IMR-90 (cell line): ENCODE measurements around the gene MTHFD2L. TPM values are rescaled to one million over a fixed set of nuclear protein-coding genes. Genes with fewer than 3 reads are reported as not detected.

Experiments used
- ATAC-seq: fragments of 200-7000 bp; cut with Tn5 transposase; 2 replicates; pipeline ENCODE4 v1.9.1; 2020; ENCODE audit warnings: low read depth, mild to moderate bottlenecking, moderate library complexity
- BruUV-seq: library from RNA; stranded (reverse); fragments of 400-500 nt; replicated peaks from 2 replicates; lab custom pipeline; 2021; lab: Mats Ljungman, UMichigan
- CTCF ChIA-PET: fragments of 300-600 bp; formaldehyde crosslinking; extraction: SDS; loops from one replicate; lab custom pipeline; 2021; ENCODE audit warnings: antibody characterized with exemption; lab: Yijun Ruan, JAX
- POLR2A ChIA-PET: fragments of 300-600 bp; sonication (Branson Sonifier 250); formaldehyde crosslinking; loops from one replicate; lab custom pipeline; 2022; ENCODE audit warnings: antibody characterized with exemption; ENCODE audit not compliant: unreplicated experiment; lab: Charles Lee
- DNase-seq: peaks from one replicate; pipeline ENCODE4 v3.0.0; 2013
- H2AFZ ChIP-seq: replicated peaks from 2 replicates; pipeline ENCODE3; 2013; ENCODE audit warnings: low read length, mild to moderate bottlenecking; ENCODE audit not compliant: poor library complexity
- H2AK5ac ChIP-seq: 2 replicates; pipeline ENCODE4 v1.6.1; 2013; ENCODE audit warnings: low read depth, low read length, inconsistent platforms
- H2AK9ac ChIP-seq: replicated peaks from 2 replicates; pipeline ENCODE3; 2013; ENCODE audit warnings: mild to moderate bottlenecking, low read depth, low read length, moderate library complexity; ENCODE audit not compliant: poor library complexity
- H2BK120ac ChIP-seq: 2 replicates; pipeline ENCODE4 v1.6.1; 2013; ENCODE audit warnings: low read depth, low read length, inconsistent platforms
- H2BK15ac ChIP-seq: 3 replicates; pipeline ENCODE4 v1.6.1; 2013; ENCODE audit warnings: low read depth, low read length, inconsistent platforms
- H2BK20ac ChIP-seq: 2 replicates; pipeline ENCODE4 v1.6.1; 2013; ENCODE audit warnings: low read depth, mild to moderate bottlenecking, inconsistent platforms, low read length, moderate library complexity
- H2BK5ac ChIP-seq: 2 replicates; pipeline ENCODE4 v1.6.1; 2013; ENCODE audit warnings: mild to moderate bottlenecking, low read depth, low read length, inconsistent platforms; ENCODE audit not compliant: poor library complexity, severe bottlenecking
- H3K14ac ChIP-seq: replicated peaks from 2 replicates; pipeline ENCODE4 v1.6.1; 2013; ENCODE audit warnings: low read depth, low read length, inconsistent platforms
- H3K18ac ChIP-seq: 2 replicates; pipeline ENCODE4 v1.6.1; 2013; ENCODE audit warnings: low read depth, low read length, control low read depth
- H3K23ac ChIP-seq: 2 replicates; pipeline ENCODE4 v1.6.1; 2013; ENCODE audit warnings: low read depth, low read length, inconsistent platforms
- H3K27ac ChIP-seq: 2 replicates; pipeline ENCODE4 v1.5.1; 2013; ENCODE audit warnings: mild to moderate bottlenecking, control low read depth, low read length; ENCODE audit not compliant: insufficient read depth
- H3K27me3 ChIP-seq: 2 replicates; pipeline ENCODE4 v1.6.1; 2013; ENCODE audit warnings: low read length; ENCODE audit not compliant: control insufficient read depth, insufficient read depth
- H3K36me3 ChIP-seq: 2 replicates; pipeline ENCODE4 v1.6.1; 2013; ENCODE audit warnings: low read length, mixed read lengths; ENCODE audit not compliant: control insufficient read depth, insufficient read depth
- H3K4ac ChIP-seq: 2 replicates; pipeline ENCODE4 v1.6.1; 2013; ENCODE audit warnings: low read depth, low read length, inconsistent platforms
- H3K4me1 ChIP-seq: 2 replicates; pipeline ENCODE4 v1.6.1; 2013; ENCODE audit warnings: low read length, mixed read lengths; ENCODE audit not compliant: control insufficient read depth, insufficient read depth
- H3K4me2 ChIP-seq: 2 replicates; pipeline ENCODE4 v1.6.1; 2013; ENCODE audit warnings: low read depth, mild to moderate bottlenecking, control low read depth, low read length, moderate library complexity
- H3K4me3 ChIP-seq: 2 replicates; pipeline ENCODE4 v1.5.1; 2013; ENCODE audit warnings: low read depth, mild to moderate bottlenecking, control low read depth, low read length, moderate library complexity; ENCODE audit not compliant: insufficient read depth
- H3K56ac ChIP-seq: 2 replicates; pipeline ENCODE4 v1.6.1; 2013; ENCODE audit warnings: low read length, inconsistent platforms; ENCODE audit not compliant: insufficient read depth; ENCODE audit errors: extremely low read depth
- H3K79me1 ChIP-seq, 2 experiments: 2 replicates each; pipeline ENCODE4 v1.6.1; 2013; ENCODE audit warnings: low read length in 2 of 2, inconsistent platforms in 1 of 2, low read depth in 1 of 2
- H3K9ac ChIP-seq: 2 replicates; pipeline ENCODE4 v1.6.1; 2013; ENCODE audit warnings: low read depth, low read length, control low read depth
- H3K9me1 ChIP-seq: 2 replicates; pipeline ENCODE4 v1.6.1; 2013; ENCODE audit warnings: low read length, inconsistent platforms; ENCODE audit not compliant: insufficient read depth
- H3K9me3 ChIP-seq: 2 replicates; pipeline ENCODE4 v1.6.1; 2013; ENCODE audit warnings: low read length; ENCODE audit not compliant: control insufficient read depth, insufficient read depth
- H4K20me1 ChIP-seq: 2 replicates; pipeline ENCODE4 v1.6.1; 2013; ENCODE audit warnings: low read length, inconsistent platforms; ENCODE audit not compliant: insufficient read depth
- H4K5ac ChIP-seq: 2 replicates; pipeline ENCODE4 v1.6.1; 2013; ENCODE audit warnings: mild to moderate bottlenecking, low read depth, low read length, control low read depth
- H4K8ac ChIP-seq, 2 experiments: 2 replicates each; pipeline ENCODE4 v1.6.1; 2013; ENCODE audit warnings: low read depth in 2 of 2, low read length in 2 of 2, control low read depth in 1 of 2, inconsistent platforms in 1 of 2
- H4K91ac ChIP-seq: 2 replicates; pipeline ENCODE4 v1.6.1; 2013; ENCODE audit warnings: low read depth, low read length, inconsistent platforms; ENCODE audit not compliant: insufficient read depth
- CTCF ChIP-seq: conservative IDR thresholded peaks from 2 replicates; pipeline ENCODE4 v1.5.1; 2012; ENCODE audit warnings: mild to moderate bottlenecking, low read depth, low read length, improper control_type of control experiment
- MAFK ChIP-seq: IDR thresholded peaks from 2 replicates; pipeline ENCODE4 v1.6.1; 2012; ENCODE audit warnings: low read depth, low read length, improper control_type of control experiment
- MAZ ChIP-seq: IDR thresholded peaks from 2 replicates; pipeline ENCODE4 v1.6.1; 2012; ENCODE audit warnings: low read depth, mild to moderate bottlenecking, low read length, improper control_type of control experiment, moderate library complexity, borderline replicate concordance
- MXI1 ChIP-seq: IDR thresholded peaks from 2 replicates; pipeline ENCODE4 v1.6.1; 2012; ENCODE audit warnings: low read depth, mild to moderate bottlenecking, low read length, moderate library complexity, borderline replicate concordance
- SMC3 ChIP-seq: fragments of 150-350 bp; IDR thresholded peaks from 2 replicates; pipeline ENCODE4 v1.6.1; 2016; ENCODE audit warnings: low read depth, mild to moderate bottlenecking, antibody characterized with exemption, low read length, moderate library complexity
- dilution Hi-C: fragments of 300-500 bp; cut with HindIII; formaldehyde crosslinking; loops from one replicate; pipeline ENCODE4 v1.14.3; 2018; ENCODE audit warnings: low sequenced_read_pairs; ENCODE audit not compliant: unreplicated experiment
- in situ Hi-C: fragments of 300-500 bp; cut with MboI; formaldehyde crosslinking; loops from 3 replicates; pipeline ENCODE4 v1.14.3; 2019; ENCODE audit warnings: low sequenced_read_pairs, inconsistent platforms, mixed read lengths
- intact Hi-C: fragments of 100-400 bp; cut with micrococcal nuclease; formaldehyde crosslinking; loops from 2 replicates; pipeline ENCODE4 v1.10.0; 2022
- polyA plus RNA-seq, 3 experiments: library from polyadenylated mRNA; depleted of rRNA; stranded (reverse); fragments of >200 nt; gene quantifications; 2 replicates each; pipeline ENCODE4 v1.2.3, GENCODE V29; 2012; ENCODE audit warnings: low replicate concordance in 1 of 3
- total RNA-seq: library from RNA; depleted of rRNA; stranded (reverse); fragments of >200 nt; gene quantifications from 2 replicates; pipeline ENCODE4 v1.2.3, GENCODE V29; 2012
- TF ChIP-seq, protein P1 (sequence below): fragments of 150-350 bp; IDR thresholded peaks from 2 replicates; pipeline ENCODE4 v1.6.1; 2017; ENCODE audit warnings: mild to moderate bottlenecking, antibody characterized with exemption, low read length, low read depth

Gene MTHFD2L
- total and polyA plus RNA-seq, 2 of the 4 experiments (the other 2 are of a cell fraction) = 2.8 to 4.3 TPM

GRCh38 chr4:74235135-74235534, 77.2 kb downstream of the MTHFD2L start:
- POLR2A ChIA-PET = no interaction called here

More at GRCh38 chr4:74235135-74235534, 77.2 kb downstream of the MTHFD2L start:
- Histone ChIP-seq H4K20me1 (no peaks in the 10 kb centered on the region), H3K27me3 (no peaks in the 10 kb centered on the region), H3K9me1 (no peaks in the 10 kb centered on the region; the same call in 1 of the 2 replicates), H3K18ac (no peak overlapping the region), H3K79me1 (no peaks in the 10 kb centered on the region), H2BK5ac (no peak overlapping the region), H3K4me2 (no peak overlapping the region), H4K8ac (no peak overlapping the region), H2AFZ (no peak overlapping the region), H2BK20ac (no peak overlapping the region), H4K5ac (no peak overlapping the region), H3K9me3 (no peaks in the 10 kb centered on the region), H3K4ac (no peak overlapping the region), H3K9ac (no peak overlapping the region), H4K91ac (no peak overlapping the region), H3K56ac (no peak overlapping the region), H2AK9ac (no peak overlapping the region), H2BK15ac (no peak overlapping the region), H3K4me1 (peaks cover 4% of the 10 kb centered on the region; the same call in 1 of the 2 replicates), H2AK5ac (no peak overlapping the region), H2BK120ac (no peak overlapping the region), H3K4me3 (no peak overlapping the region), H3K36me3 (no peaks in the 10 kb centered on the region), H3K14ac (no peak overlapping the region), H3K23ac (no peak overlapping the region), H3K27ac (no peak overlapping the region)
- BruUV-seq = no TSS peak
- TF ChIP-seq, protein P1, sequence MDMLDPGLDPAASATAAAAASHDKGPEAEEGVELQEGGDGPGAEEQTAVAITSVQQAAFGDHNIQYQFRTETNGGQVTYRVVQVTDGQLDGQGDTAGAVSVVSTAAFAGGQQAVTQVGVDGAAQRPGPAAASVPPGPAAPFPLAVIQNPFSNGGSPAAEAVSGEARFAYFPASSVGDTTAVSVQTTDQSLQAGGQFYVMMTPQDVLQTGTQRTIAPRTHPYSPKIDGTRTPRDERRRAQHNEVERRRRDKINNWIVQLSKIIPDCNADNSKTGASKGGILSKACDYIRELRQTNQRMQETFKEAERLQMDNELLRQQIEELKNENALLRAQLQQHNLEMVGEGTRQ = no peak
- TF ChIP-seq MAFK = no peak
- TF ChIP-seq MXI1 = no peak
- TF ChIP-seq MAZ = no peak
- TF ChIP-seq CTCF = no peak
- no peak for TF ChIP-seq SMC3
- no peak for ATAC-seq
- CTCF ChIA-PET = interaction anchor here (0.6 kb wide), 1 partner anchor 1059 kb away, joined by 3 read pairs; no protein-coding TSS in a partner anchor
- intact Hi-C loops = no loop called here
- DNase-seq = no peak
- dilution Hi-C loops = no loop called here
- in situ Hi-C loops = no loop called here
